Testis (tissue), 2 donors: ENCODE results near the gene SH2D6.

Experiments
- POLR2A ChIP-seq: fragments of 450-650 bp; IDR thresholded peaks from one replicate; pipeline ENCODE4 v1.6.1; 2017; ENCODE audit warnings: antibody characterized with exemption, mild to moderate bottlenecking, moderate library complexity
- TF ChIP-seq, protein P1 (sequence below), 3 experiments: fragments of 450-650 bp in 2 of 3; fragments of 200-600 bp in 1 of 3; sonication (generic) in 1 of 3; IDR thresholded peaks; one replicate each; pipeline ENCODE4 v1.5.1; 2016 to 2019; ENCODE audit warnings: antibody characterized with exemption in 3 of 3, mild to moderate bottlenecking in 2 of 3, moderate library complexity in 1 of 3

DNA sequence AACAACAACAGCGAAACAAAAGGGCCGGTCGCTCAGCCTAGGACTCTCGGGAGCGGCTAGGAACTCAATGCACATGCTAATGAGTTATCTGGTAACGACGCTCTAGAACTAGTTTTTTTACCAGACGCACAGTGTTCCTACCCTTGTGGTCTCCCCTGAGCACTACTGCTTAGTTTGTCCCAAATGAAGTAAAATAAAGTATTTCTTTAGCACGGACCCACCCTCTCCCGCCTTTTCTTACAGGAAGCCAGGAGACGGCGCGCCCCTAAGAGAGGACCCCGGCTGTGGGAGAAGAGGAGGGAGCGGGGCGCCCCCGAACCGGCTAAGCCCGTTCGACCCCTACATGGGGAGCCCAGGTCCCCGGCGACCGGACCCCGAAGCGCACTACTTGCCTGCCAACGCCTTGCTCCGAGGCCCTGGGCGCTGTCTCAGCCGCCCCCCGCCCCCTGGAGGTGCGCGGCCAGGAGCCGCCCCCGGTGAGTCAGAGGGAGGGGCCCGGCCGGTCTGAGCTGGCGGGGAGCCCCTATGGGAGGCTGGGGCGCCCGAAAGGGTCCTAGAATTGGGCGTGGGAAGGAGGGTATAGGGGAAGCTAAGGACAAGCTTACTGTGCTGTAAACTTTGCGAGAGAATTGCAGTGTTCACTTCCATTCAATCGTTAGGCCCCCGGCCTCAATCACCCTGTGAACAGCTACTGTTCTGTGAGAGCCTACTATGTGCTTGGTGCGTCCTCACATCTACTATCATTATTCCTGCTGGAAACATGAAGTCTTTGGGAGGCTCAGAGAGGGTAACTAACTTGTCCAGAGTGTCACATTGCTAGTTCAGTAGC is 4.7 kb upstream of the SH2D6 start:
- no peak for TF ChIP-seq POLR2A
- TF ChIP-seq, protein P1, sequence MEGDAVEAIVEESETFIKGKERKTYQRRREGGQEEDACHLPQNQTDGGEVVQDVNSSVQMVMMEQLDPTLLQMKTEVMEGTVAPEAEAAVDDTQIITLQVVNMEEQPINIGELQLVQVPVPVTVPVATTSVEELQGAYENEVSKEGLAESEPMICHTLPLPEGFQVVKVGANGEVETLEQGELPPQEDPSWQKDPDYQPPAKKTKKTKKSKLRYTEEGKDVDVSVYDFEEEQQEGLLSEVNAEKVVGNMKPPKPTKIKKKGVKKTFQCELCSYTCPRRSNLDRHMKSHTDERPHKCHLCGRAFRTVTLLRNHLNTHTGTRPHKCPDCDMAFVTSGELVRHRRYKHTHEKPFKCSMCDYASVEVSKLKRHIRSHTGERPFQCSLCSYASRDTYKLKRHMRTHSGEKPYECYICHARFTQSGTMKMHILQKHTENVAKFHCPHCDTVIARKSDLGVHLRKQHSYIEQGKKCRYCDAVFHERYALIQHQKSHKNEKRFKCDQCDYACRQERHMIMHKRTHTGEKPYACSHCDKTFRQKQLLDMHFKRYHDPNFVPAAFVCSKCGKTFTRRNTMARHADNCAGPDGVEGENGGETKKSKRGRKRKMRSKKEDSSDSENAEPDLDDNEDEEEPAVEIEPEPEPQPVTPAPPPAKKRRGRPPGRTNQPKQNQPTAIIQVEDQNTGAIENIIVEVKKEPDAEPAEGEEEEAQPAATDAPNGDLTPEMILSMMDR (IDR thresholded peaks at IDR 0.05): no peak
